Cortex of kidney (tissue), 1 donor: ENCODE data around the gene SLC7A9.

ENCODE experiments used
- DNase-seq: peaks from one replicate; lab custom pipeline; 2025; lab: John Stamatoyannopoulos, UW

The SLC7A9 gene

GRCh38 chr19:32824916-32825608 is 44.5 kb downstream of the SLC7A9 start:
- DNase-seq: no peak

GRCh38 chr19:32824191-32824751 is 45.3 kb downstream of the SLC7A9 start:
- DNase-seq: no peak

GRCh38 chr19:32823747-32824102 is 45.8 kb downstream of the SLC7A9 start:
- DNase-seq: no peak

GRCh38 chr19:32822916-32823746 is 46.4 kb downstream of the SLC7A9 start:
- DNase-seq: no peak

- no peak for DNase-seq
Measured at GRCh38 chr19:32819419-32820400, 49.9 kb downstream of the SLC7A9 start.

- DNase-seq: no peak
Measured at GRCh38 chr19:32818536-32818935, 51.0 kb downstream of the SLC7A9 start.

- no peak for DNase-seq
Measured at GRCh38 chr19:32817569-32818476, 51.7 kb downstream of the SLC7A9 start.

GRCh38 chr19:32816555-32817099 is 52.9 kb downstream of the SLC7A9 start:
- no peak for DNase-seq

- no peak for DNase-seq
Measured at GRCh38 chr19:32814624-32815023, 54.9 kb downstream of the SLC7A9 start.

GRCh38 chr19:32813862-32814425 is 55.6 kb downstream of the SLC7A9 start:
- no peak for DNase-seq

GRCh38 chr19:32812571-32812970 is 57.0 kb downstream of the SLC7A9 start:
- DNase-seq: no peak

- no peak for DNase-seq
Measured at GRCh38 chr19:32812036-32812435, 57.5 kb downstream of the SLC7A9 start.

GRCh38 chr19:32811151-32811550 is 58.4 kb downstream of the SLC7A9 start:
- no peak for DNase-seq

GRCh38 chr19:32810452-32810851 is 59.1 kb downstream of the SLC7A9 start:
- no peak for DNase-seq

- DNase-seq: no peak
Measured at GRCh38 chr19:32809754-32810153, 59.8 kb downstream of the SLC7A9 start.

GRCh38 chr19:32809254-32809653 is 60.3 kb downstream of the SLC7A9 start:
- DNase-seq: no peak

- no peak for DNase-seq
Measured at GRCh38 chr19:32808236-32808635, 61.3 kb downstream of the SLC7A9 start.

- no peak for DNase-seq
Measured at GRCh38 chr19:32802840-32803239, 66.7 kb downstream of the SLC7A9 start.

- no peak for DNase-seq
Measured at GRCh38 chr19:32800754-32801153, 68.8 kb downstream of the SLC7A9 start.

GRCh38 chr19:32800191-32800590 is 69.4 kb downstream of the SLC7A9 start:
- DNase-seq: no peak
